GM12878 (cell line): ENCODE measurements around the gene WDR77. TPM values are rescaled to one million over a fixed set of nuclear protein-coding genes. Genes with fewer than 3 reads are reported as not detected.
A peak's percentile ranks its signal among the peaks of the same experiment; 100 is the strongest.

Experiments used
- ATAC-seq: fragments of 200-7000 bp; cut with Tn5 transposase; 3 replicates; pipeline ENCODE4 v1.9.1; 2020; ENCODE audit warnings: mild to moderate bottlenecking, moderate library complexity
- BruUV-seq: library from RNA; stranded (reverse); fragments of 400-500 nt; replicated peaks from 2 replicates; lab custom pipeline; 2021; lab: Mats Ljungman, UMichigan
- CTCF ChIA-PET: fragments of 300-600 bp; sonication (Branson Sonifier 250); formaldehyde crosslinking; extraction: SDS; loops from one replicate; lab custom pipeline; 2021; ENCODE audit warnings: inconsistent platforms; lab: Yijun Ruan, JAX
- POLR2A ChIA-PET: fragments of 350-600 bp; formaldehyde crosslinking; extraction: SDS; loops from one replicate; lab custom pipeline; 2021; ENCODE audit warnings: inconsistent platforms; lab: Charles Lee
- RAD21 ChIA-PET: fragments of 300-600 bp; sonication (Branson Sonifier 250); formaldehyde crosslinking; loops from one replicate; lab custom pipeline; 2023; ENCODE audit warnings: antibody characterized with exemption; ENCODE audit not compliant: unreplicated experiment; lab: Charles Lee
- SMC1A ChIA-PET: fragments of 300-600 bp; sonication (Branson Sonifier 250); formaldehyde crosslinking; loops from one replicate; lab custom pipeline; 2023; ENCODE audit not compliant: unreplicated experiment, uncharacterized antibody; lab: Charles Lee
- DNase-seq: peaks from one replicate; pipeline ENCODE4 v3.0.0-alpha.2; 2011; ENCODE audit warnings: low read depth, low spot score
- FAIRE-seq: peaks from 3 replicates; lab custom pipeline; 2011; peaks lifted over from hg19 to GRCh38; lab: Jason Lieb, UNC
- H2AFZ ChIP-seq: 2 replicates; pipeline ENCODE4 v1.6.0; 2011; ENCODE audit warnings: low read depth, low read length, control low read depth; ENCODE audit not compliant: control insufficient read depth
- H3K27ac ChIP-seq: 2 replicates; pipeline ENCODE4 v1.5.1; 2011; ENCODE audit warnings: control low read depth; ENCODE audit not compliant: control insufficient read depth, insufficient read depth
- H3K27me3 ChIP-seq, 2 experiments: replicated peaks in 1 of 2; 2 replicates each; pipeline versions ENCODE4 v1.6.0 to v1.6.1; 2011; ENCODE audit warnings: low read length in 1 of 2; ENCODE audit not compliant: control insufficient read depth in 2 of 2, insufficient read depth in 2 of 2
- H3K36me3 ChIP-seq, 2 experiments: 2 replicates each; pipeline ENCODE4 v1.5.1; 2011; ENCODE audit warnings: low read length in 1 of 2; ENCODE audit not compliant: control insufficient read depth in 2 of 2, insufficient read depth in 2 of 2
- H3K4me1 ChIP-seq: 2 replicates; pipeline ENCODE4 v1.6.1; 2011; ENCODE audit warnings: mild to moderate bottlenecking, low read length, moderate library complexity, mixed read lengths; ENCODE audit not compliant: control insufficient read depth, insufficient read depth
- H3K4me2 ChIP-seq: 2 replicates; pipeline ENCODE4 v1.6.0; 2011; ENCODE audit warnings: control low read depth; ENCODE audit not compliant: control insufficient read depth, insufficient read depth
- H3K4me3 ChIP-seq: fragments of 200-600 bp; sonication (generic); 2 replicates; pipeline ENCODE4 v1.5.1; 2016
- H3K79me2 ChIP-seq: 2 replicates; pipeline ENCODE4 v1.6.0; 2011; ENCODE audit warnings: low read length; ENCODE audit not compliant: control insufficient read depth, insufficient read depth
- H3K9ac ChIP-seq: 2 replicates; pipeline ENCODE4 v1.8.0; 2011; ENCODE audit warnings: low read length, control low read depth, mixed read lengths; ENCODE audit not compliant: control insufficient read depth, insufficient read depth
- H3K9me3 ChIP-seq: replicated peaks from 3 replicates; pipeline ENCODE4 v1.5.1; 2011; ENCODE audit warnings: mild to moderate bottlenecking, low read length; ENCODE audit not compliant: control insufficient read depth, insufficient read depth
- H4K20me1 ChIP-seq: 2 replicates; pipeline ENCODE4 v1.6.0; 2011; ENCODE audit not compliant: control insufficient read depth, insufficient read depth
- BMI1 ChIP-seq: fragments of 450-650 bp; IDR thresholded peaks from 2 replicates; pipeline ENCODE4 v1.6.1; 2016; ENCODE audit warnings: mild to moderate bottlenecking, moderate library complexity, borderline replicate concordance
- CBFB ChIP-seq: IDR thresholded peaks from 2 replicates; pipeline ENCODE4 v1.6.1; 2016; ENCODE audit warnings: antibody characterized with exemption, low read depth
- CBX5 ChIP-seq: sonication (generic); IDR thresholded peaks from 2 replicates; pipeline ENCODE4 v1.6.1; 2016; ENCODE audit warnings: low read depth, moderate library complexity, mild to moderate bottlenecking, inconsistent platforms
- CEBPB ChIP-seq, 2 experiments: fragments of 150-350 bp in 1 of 2; IDR thresholded peaks; 2 replicates each; pipeline ENCODE4 v1.6.1; 2012 to 2014; ENCODE audit warnings: low read depth in 2 of 2, low read length in 2 of 2, borderline replicate concordance in 1 of 2, inconsistent platforms in 1 of 2
- CREM ChIP-seq: IDR thresholded peaks from 2 replicates; pipeline ENCODE4 v1.6.1; 2014; ENCODE audit warnings: antibody characterized with exemption, low read depth
- FOS ChIP-seq: IDR thresholded peaks from 3 replicates; pipeline ENCODE4 v1.6.1; 2011; ENCODE audit warnings: borderline replicate concordance; ENCODE audit not compliant: insufficient read length; ENCODE audit errors: extremely low read depth
- JUNB ChIP-seq: IDR thresholded peaks from 2 replicates; pipeline ENCODE4 v1.6.1; 2016; ENCODE audit warnings: antibody characterized with exemption, mild to moderate bottlenecking
- KLF5 ChIP-seq: fragments of 450-650 bp; IDR thresholded peaks from 2 replicates; pipeline ENCODE4 v1.6.1; 2014; ENCODE audit warnings: mild to moderate bottlenecking; ENCODE audit not compliant: partially characterized antibody
- NFIC ChIP-seq: IDR thresholded peaks from 2 replicates; pipeline ENCODE4 v1.6.1; 2012; ENCODE audit warnings: low read depth, mild to moderate bottlenecking, inconsistent platforms, low read length, moderate library complexity
- NRF1 ChIP-seq: conservative IDR thresholded peaks from 2 replicates; pipeline ENCODE4 v1.6.1; 2011; ENCODE audit warnings: mild to moderate bottlenecking, low read depth, low read length, improper control_type of control experiment
- RUNX3 ChIP-seq: IDR thresholded peaks from 2 replicates; pipeline ENCODE4 v1.6.1; 2012; ENCODE audit warnings: low read length, inconsistent platforms
- SMARCA5 ChIP-seq: fragments of 450-650 bp; IDR thresholded peaks from 2 replicates; pipeline ENCODE4 v1.6.1; 2017; ENCODE audit warnings: mild to moderate bottlenecking
- TBL1XR1 ChIP-seq: IDR thresholded peaks from 2 replicates; pipeline ENCODE4 v1.6.1; 2012; ENCODE audit warnings: low read depth, low read length, improper control_type of control experiment
- YY1 ChIP-seq: IDR thresholded peaks from 2 replicates; pipeline ENCODE4 v1.6.1; 2011; ENCODE audit warnings: low read depth, mild to moderate bottlenecking, low read length
- ZNF274 ChIP-seq: IDR thresholded peaks from one replicate; pipeline ENCODE4 v1.8.0; 2011; ENCODE audit not compliant: insufficient read length, insufficient read depth
- WGBS: methylation state at CpG from one replicate; pipeline ENCODE4 v1.1.6; 2016; ENCODE audit warnings: low lambda C conversion rate; ENCODE audit not compliant: insufficient replicate concordance, insufficient coverage; ENCODE audit errors: missing lambda C conversion rate; 5-methylcytosine and 5-hydroxymethylcytosine counted together
- in situ Hi-C: fragments of 300-500 bp; cut with MboI; formaldehyde crosslinking; loops from 9 replicates; pipeline ENCODE4 v1.14.3; 2018; ENCODE audit warnings: mixed read lengths
- intact Hi-C: fragments of 100-400 bp; cut with micrococcal nuclease; formaldehyde crosslinking; loops from one replicate; pipeline ENCODE4 v1.14.2; 2022; ENCODE audit not compliant: unreplicated experiment
- polyA plus RNA-seq, 11 experiments: library from polyadenylated mRNA; depleted of rRNA in 4 of 11; unstranded in 6 of 11; stranded (reverse) in 5 of 11; fragments of >200 nt; fragmentation: Nextera tagmentation in 4 of 11; fragmentation: Illumina TruSeq in 1 of 11; extraction: Ambion mirVana in 4 of 11; extraction: Trizol in 1 of 11; gene quantifications; 1 replicate in 1 of 11; 2 replicates in 10 of 11; pipeline versions ENCODE4 v1.2.1 to v1.2.3, GENCODE V29; 2011 to 2016; ENCODE audit warnings: inconsistent platforms in 2 of 11, missing spikeins in 2 of 11, low read depth in 1 of 11
- total RNA-seq, 4 experiments: library from RNA; depleted of rRNA in 3 of 4; stranded (reverse); fragments of >200 nt in 3 of 4; fragmentation: Illumina TruSeq in 1 of 4; extraction: Trizol in 1 of 4; gene quantifications; 2 replicates each; pipeline versions ENCODE4 v1.2.1 to v1.2.3, GENCODE V29; 2013 to 2021
- TF ChIP-seq, protein P1 (sequence below): IDR thresholded peaks from 2 replicates; pipeline ENCODE4 v1.6.1; 2012; ENCODE audit warnings: low read depth, low read length, improper control_type of control experiment
- TF ChIP-seq, protein P2 (sequence below): fragments of 150-350 bp; IDR thresholded peaks from 2 replicates; pipeline ENCODE4 v1.6.1; 2014; ENCODE audit warnings: mild to moderate bottlenecking, low read depth, low read length

The WDR77 gene
- total and polyA plus RNA-seq, 10 of the 15 experiments (the other 5 are each of a cell fraction or from before 2014, with no cell fraction given), result 12.7 to 167 (median 67.1) TPM

- no peaks in the 10 kb centered on the region for H3K79me2 ChIP-seq
- 72% methylated on average over 4 of the region's 4 CpGs for WGBS
- H3K4me3 ChIP-seq, result no peak overlapping the region
- no peak overlapping the region for H2AFZ ChIP-seq
- DNase-seq, result no peak
- ATAC-seq, result peak; percentile 79
- TF ChIP-seq NRF1 (no peak), NFIC (0 out of 2 replicates have a peak, but pooled peaks have one; percentile 20), KLF5 (peak; percentile 43), BMI1 (no peak), CREM (no peak), SMARCA5 (no peak), CBFB (no peak), YY1 (0 out of 2 replicates have a peak, but pooled peaks have one; percentile 34), CEBPB (IDR thresholded peaks at IDR 0.05; ENCODE audit: borderline replicate concordance in 1 of 2, low read depth in 2 of 2, low read length in 2 of 2) (no peak), CBX5 (peak; percentile 87), TBL1XR1 (no peak), FOS (no peak), ZNF274 (no peak), JUNB (0 out of 2 replicates have a peak, but pooled peaks have one; percentile 14), RUNX3 (peak; percentile 83)
- TF ChIP-seq, protein P1, sequence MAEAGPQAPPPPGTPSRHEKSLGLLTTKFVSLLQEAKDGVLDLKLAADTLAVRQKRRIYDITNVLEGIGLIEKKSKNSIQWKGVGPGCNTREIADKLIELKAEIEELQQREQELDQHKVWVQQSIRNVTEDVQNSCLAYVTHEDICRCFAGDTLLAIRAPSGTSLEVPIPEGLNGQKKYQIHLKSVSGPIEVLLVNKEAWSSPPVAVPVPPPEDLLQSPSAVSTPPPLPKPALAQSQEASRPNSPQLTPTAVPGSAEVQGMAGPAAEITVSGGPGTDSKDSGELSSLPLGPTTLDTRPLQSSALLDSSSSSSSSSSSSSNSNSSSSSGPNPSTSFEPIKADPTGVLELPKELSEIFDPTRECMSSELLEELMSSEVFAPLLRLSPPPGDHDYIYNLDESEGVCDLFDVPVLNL, result no peak
- TF ChIP-seq, protein P2, sequence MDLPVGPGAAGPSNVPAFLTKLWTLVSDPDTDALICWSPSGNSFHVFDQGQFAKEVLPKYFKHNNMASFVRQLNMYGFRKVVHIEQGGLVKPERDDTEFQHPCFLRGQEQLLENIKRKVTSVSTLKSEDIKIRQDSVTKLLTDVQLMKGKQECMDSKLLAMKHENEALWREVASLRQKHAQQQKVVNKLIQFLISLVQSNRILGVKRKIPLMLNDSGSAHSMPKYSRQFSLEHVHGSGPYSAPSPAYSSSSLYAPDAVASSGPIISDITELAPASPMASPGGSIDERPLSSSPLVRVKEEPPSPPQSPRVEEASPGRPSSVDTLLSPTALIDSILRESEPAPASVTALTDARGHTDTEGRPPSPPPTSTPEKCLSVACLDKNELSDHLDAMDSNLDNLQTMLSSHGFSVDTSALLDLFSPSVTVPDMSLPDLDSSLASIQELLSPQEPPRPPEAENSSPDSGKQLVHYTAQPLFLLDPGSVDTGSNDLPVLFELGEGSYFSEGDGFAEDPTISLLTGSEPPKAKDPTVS, result no peak
- no peak overlapping the region for H3K4me2 ChIP-seq
- CTCF ChIA-PET, result interaction anchor here (1.5 to 5.6 kb wide), 4 partner anchors 11 to 259 kb away, joined by 4 to 41 read pairs (median 4); no protein-coding TSS in a partner anchor
- no peak overlapping the region for H3K9ac ChIP-seq
- intact Hi-C loops, result no loop called here
- RAD21 ChIA-PET, result interaction anchor here (0.9 to 2.9 kb wide), 4 partner anchors 11 to 218 kb away, joined by 3 to 14 read pairs (median 6); no protein-coding TSS in a partner anchor
- no peak for FAIRE-seq
- H4K20me1 ChIP-seq, result no peaks in the 10 kb centered on the region
- no peaks in the 10 kb centered on the region for H3K36me3 ChIP-seq
- peaks cover 15% of the 10 kb centered on the region for H3K9me3 ChIP-seq
- H3K27me3 ChIP-seq, result no peaks in the 10 kb centered on the region
- H3K4me1 ChIP-seq, result peaks cover 16% of the 10 kb centered on the region; the same call in 1 of the 2 replicates
- H3K27ac ChIP-seq, result peak overlapping the region; percentile 58
- no TSS peak for BruUV-seq
- SMC1A ChIA-PET, result interaction anchor here (0.7 to 5.4 kb wide), 4 partner anchors 12 to 253 kb away, joined by 3 to 46 read pairs (median 4); no protein-coding TSS in a partner anchor
- POLR2A ChIA-PET, result interaction anchor here (1.3 to 1.4 kb wide), 2 partner anchors 14 to 20 kb away, joined by 3 to 4 read pairs; no protein-coding TSS in a partner anchor
- in situ Hi-C loops, result loop anchor here (25.0 kb wide), 1 partner anchor 866 kb away; no protein-coding TSS in a partner anchor
Measured at GRCh38 chr1:111496398-111496797, 47.3 kb upstream of the WDR77 start.
